Subcutaneous abdominal adipose tissue (tissue), 5 donors: ENCODE data around the gene PIGU.
"Not testable (repeated sequence)": the region's sequence is repeated elsewhere in the genome, so short reads cannot be mapped to it uniquely, and the experiment has no call there.

Source experiments
- H3K27ac ChIP-seq: one replicate; pipeline ENCODE4 v1.7.0; 2013; ENCODE audit warnings: low read depth, mild to moderate bottlenecking, inconsistent platforms, low read length, moderate library complexity
- H3K27me3 ChIP-seq, 5 donors: one replicate each; pipeline ENCODE4 v1.7.0; 2013; ENCODE audit warnings: low read length in 5 of 5, inconsistent platforms in 1 of 5; ENCODE audit not compliant: control insufficient read depth in 5 of 5, insufficient read depth in 4 of 5
- H3K36me3 ChIP-seq, 5 donors: one replicate each; pipeline ENCODE4 v1.7.0; 2013; ENCODE audit warnings: low read length in 5 of 5; ENCODE audit not compliant: control insufficient read depth in 5 of 5, insufficient read depth in 5 of 5
- H3K4me1 ChIP-seq, 5 donors: one replicate each; pipeline ENCODE4 v1.7.0; 2013; ENCODE audit warnings: low read length in 5 of 5, mild to moderate bottlenecking in 3 of 5, moderate library complexity in 1 of 5; ENCODE audit not compliant: control insufficient read depth in 5 of 5, insufficient read depth in 5 of 5
- H3K4me3 ChIP-seq, 5 donors: one replicate each; pipeline ENCODE4 v1.7.0; 2013; ENCODE audit warnings: low read length in 5 of 5, low read depth in 1 of 5
- H3K9ac ChIP-seq, 5 donors: one replicate each; pipeline ENCODE4 v1.7.0; 2013; ENCODE audit warnings: low read length in 5 of 5, mild to moderate bottlenecking in 4 of 5, moderate library complexity in 3 of 5
- H3K9me3 ChIP-seq, 5 donors: one replicate each; pipeline ENCODE4 v1.7.0; 2013; ENCODE audit warnings: low read length in 5 of 5; ENCODE audit not compliant: control insufficient read depth in 5 of 5
- donor health status: healthy.
- donor health status: healthy.
- donor health status: healthy.
- donor health status: healthy.
- donor health status: healthy.

The PIGU gene, protein sequence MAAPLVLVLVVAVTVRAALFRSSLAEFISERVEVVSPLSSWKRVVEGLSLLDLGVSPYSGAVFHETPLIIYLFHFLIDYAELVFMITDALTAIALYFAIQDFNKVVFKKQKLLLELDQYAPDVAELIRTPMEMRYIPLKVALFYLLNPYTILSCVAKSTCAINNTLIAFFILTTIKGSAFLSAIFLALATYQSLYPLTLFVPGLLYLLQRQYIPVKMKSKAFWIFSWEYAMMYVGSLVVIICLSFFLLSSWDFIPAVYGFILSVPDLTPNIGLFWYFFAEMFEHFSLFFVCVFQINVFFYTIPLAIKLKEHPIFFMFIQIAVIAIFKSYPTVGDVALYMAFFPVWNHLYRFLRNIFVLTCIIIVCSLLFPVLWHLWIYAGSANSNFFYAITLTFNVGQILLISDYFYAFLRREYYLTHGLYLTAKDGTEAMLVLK

DNA sequence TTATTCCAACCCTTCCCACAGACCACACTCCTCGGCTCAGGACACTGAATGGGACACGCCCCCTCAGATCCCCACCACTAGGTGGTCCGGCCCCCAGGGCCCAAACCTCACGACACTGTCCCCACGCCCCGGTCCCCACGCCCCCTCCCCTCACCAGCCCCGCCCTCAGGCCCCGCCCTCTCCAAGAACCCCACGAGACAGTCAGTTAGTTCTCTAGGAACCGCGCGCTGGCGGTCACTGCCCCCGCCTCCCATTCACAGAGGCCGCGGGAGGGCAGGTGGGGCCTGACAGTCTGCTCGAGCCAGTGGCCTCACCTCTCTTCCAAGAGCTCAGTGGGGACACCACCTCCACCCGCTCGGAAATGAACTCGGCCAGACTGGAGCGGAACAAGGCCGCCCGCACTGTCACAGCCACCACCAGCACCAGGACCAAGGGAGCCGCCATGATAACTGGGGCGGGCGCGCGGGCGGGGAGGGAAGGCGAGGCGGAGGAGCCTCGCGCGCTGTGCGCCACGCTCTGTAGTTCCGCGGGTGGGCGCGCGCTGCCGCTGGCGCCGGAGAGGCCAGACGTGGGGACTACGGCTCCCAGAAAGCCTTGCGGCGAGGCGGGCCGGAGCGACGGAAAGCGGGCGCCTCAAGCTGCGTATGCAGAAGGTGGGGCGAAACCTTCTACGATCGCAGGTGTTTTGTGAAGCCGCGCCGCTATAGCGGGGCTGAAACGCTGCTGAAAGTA lies at the start of gene PIGU:
Gene PIGU, minus strand, starts transcription at position 451 of the 732 bp plus-strand sequence. Its CDS starts 7 bp downstream, at position 444.
- Histone ChIP-seq H3K27me3 (no peaks in the 10 kb centered on the region), H3K4me1 (peaks cover 3 to 12% (median 11%) of the 10 kb centered on the region in 5 donors), H3K9me3 (no peaks in the 10 kb centered on the region), H3K27ac (peak within 1 kb of the TSS; percentile 72), H3K9ac (peak within 1 kb of the TSS; percentile 19 to 79 (median 70)), H3K4me3 (peak within 1 kb of the TSS; percentile 79 to 90 (median 86)), H3K36me3 (no peaks in the 10 kb centered on the region)

DNA sequence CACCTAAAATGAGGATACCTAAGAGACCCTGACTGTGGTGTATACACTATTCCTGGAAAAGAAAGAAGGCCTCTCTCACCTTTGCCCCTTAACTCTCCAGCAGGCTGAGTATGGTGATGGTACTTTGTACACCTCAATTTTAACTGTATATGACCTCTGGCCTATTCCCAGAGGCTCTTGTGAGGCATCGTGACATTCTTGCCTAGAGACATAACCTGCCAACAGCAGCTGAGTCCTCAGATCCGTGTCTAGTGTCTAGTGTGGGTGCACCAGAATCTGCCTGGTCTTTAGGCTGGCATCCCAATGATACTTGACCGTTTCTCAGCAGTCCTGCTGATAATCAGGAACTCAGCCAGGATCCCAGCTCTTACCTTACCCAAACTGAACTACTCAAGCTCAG lies 47.3 kb upstream of the PIGU start:
- no peak overlapping the region for H3K9ac ChIP-seq
- H3K4me3 ChIP-seq: no peak overlapping the region
- H3K27me3 ChIP-seq: no peaks in the 10 kb centered on the region
- H3K9me3 ChIP-seq: no peaks in the 10 kb centered on the region
- peaks cover 0 to 7% (median 0%) of the 10 kb centered on the region in 5 donors for H3K4me1 ChIP-seq
- H3K27ac ChIP-seq: no peak overlapping the region
- H3K36me3 ChIP-seq: peaks cover 20 to 68% (median 52%) of the 10 kb centered on the region in 5 donors

DNA sequence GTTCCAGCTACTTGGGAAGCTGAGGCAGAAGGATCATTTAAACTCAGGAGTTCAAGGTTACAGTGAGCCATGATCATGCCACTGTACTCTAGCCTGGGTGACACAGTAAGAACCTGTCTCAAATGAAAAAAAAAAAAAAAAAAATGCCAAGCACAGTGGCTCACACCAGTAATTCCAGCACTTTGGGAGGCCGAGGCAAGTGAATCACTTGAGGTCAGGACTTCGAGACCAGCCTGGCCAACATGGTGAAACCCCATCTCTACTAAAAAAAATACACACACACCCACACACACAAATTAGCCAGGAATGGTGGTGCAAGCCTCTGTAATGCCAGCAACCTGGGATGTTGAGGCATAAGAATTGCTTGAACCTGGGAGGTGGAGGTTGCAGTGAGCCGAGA lies 45.7 kb upstream of the PIGU start:
- H3K27ac ChIP-seq, H3K9ac ChIP-seq, H3K4me3 ChIP-seq, H3K4me1 ChIP-seq, H3K27me3 ChIP-seq, H3K9me3 ChIP-seq: not testable (repeated sequence)
- H3K36me3 ChIP-seq: peaks cover 22 to 70% (median 52%) of the 10 kb centered on the region in 5 donors

DNA sequence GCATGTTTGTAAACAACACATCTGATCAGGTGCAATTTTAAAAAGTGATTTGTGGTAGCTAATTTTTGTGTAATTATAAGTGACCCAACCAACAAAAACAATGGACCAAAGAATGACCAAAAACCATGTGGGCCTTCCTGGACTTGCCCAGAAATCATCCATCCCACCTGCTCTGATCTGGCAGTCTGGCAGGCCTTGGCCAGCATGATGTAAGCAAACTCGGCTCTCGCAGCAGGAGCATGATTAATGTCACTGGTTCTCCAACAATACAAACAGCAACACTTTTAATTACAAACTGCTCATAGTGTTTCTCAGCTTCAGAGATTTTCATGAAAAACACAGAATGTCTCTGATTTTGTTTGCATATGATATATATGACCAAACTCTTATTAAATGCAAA lies 43.4 kb upstream of the PIGU start:
- Histone ChIP-seq H3K4me1 (peaks cover 0 to 7% (median 0%) of the 10 kb centered on the region in 5 donors), H3K4me3 (no peak overlapping the region), H3K9ac (no peak overlapping the region), H3K27me3 (no peaks in the 10 kb centered on the region), H3K36me3 (peaks cover 9 to 65% (median 40%) of the 10 kb centered on the region in 5 donors), H3K27ac (no peak overlapping the region), H3K9me3 (no peaks in the 10 kb centered on the region)

GRCh38 chr20:34719242-34720017 lies 42.5 kb upstream of the PIGU start:
- peaks cover 16 to 67% (median 39%) of the 10 kb centered on the region in 5 donors for H3K36me3 ChIP-seq

GRCh38 chr20:34717230-34718095 lies 40.6 kb upstream of the PIGU start:
- Histone ChIP-seq H3K27ac (no peak overlapping the region), H3K9me3 (no peaks in the 10 kb centered on the region), H3K9ac (peak overlapping the region in 1 of 5 donors; percentile 30), H3K27me3 (no peaks in the 10 kb centered on the region), H3K4me1 (no peaks in the 10 kb centered on the region), H3K36me3 (peaks cover 11 to 68% (median 41%) of the 10 kb centered on the region in 5 donors), H3K4me3 (no peak overlapping the region)

More at GRCh38 chr20:34719242-34720017, 42.5 kb upstream of the PIGU start:
- not testable (repeated sequence) for H3K9me3 ChIP-seq, H3K4me1 ChIP-seq, H3K4me3 ChIP-seq, H3K27ac ChIP-seq, H3K27me3 ChIP-seq, H3K9ac ChIP-seq

GRCh38 chr20:34716921-34717229 lies 40.0 kb upstream of the PIGU start:
- Histone ChIP-seq H3K36me3 (peaks cover 11 to 74% (median 41%) of the 10 kb centered on the region in 5 donors), H3K27me3 (no peaks in the 10 kb centered on the region), H3K27ac (no peak overlapping the region), H3K4me1 (no peaks in the 10 kb centered on the region), H3K9me3 (no peaks in the 10 kb centered on the region), H3K9ac (no peak overlapping the region), H3K4me3 (no peak overlapping the region)

- no peaks in the 10 kb centered on the region for H3K9me3 ChIP-seq
- no peak overlapping the region for H3K9ac ChIP-seq
- no peaks in the 10 kb centered on the region for H3K27me3 ChIP-seq
- peaks cover 11 to 70% (median 33%) of the 10 kb centered on the region in 5 donors for H3K36me3 ChIP-seq
- H3K27ac ChIP-seq: no peak overlapping the region
- peaks cover 0 to 3% (median 2%) of the 10 kb centered on the region in 5 donors for H3K4me1 ChIP-seq
- H3K4me3 ChIP-seq: no peak overlapping the region
Measured at GRCh38 chr20:34715384-34715783, 38.5 kb upstream of the PIGU start.

DNA sequence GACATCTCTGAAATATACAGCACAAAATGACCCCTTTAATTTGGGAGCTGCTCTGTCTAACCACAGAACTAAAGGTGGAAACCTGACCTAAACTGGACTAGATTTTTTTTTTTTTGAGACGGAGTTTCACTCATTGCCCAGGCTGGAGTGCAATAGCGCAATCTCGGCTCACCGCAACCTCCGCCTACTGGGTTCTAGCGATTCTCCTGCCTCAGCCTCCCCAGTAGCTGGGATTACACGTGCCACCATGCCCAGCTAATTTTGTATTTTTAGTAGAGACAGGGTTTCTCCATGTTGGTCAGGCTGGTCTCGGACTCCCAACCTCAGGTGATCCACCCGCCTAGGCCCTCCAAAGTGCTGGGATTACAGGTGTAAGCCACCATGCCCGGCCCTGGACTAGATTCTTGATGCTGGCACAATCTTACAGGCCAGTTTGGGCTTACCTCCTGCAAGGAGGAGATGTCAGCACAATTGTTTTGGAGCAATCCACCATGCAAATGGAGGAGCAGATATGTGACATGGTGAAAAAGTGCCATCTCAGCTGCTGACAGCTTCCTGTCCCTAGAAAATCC lies 37.1 kb upstream of the PIGU start:
- peaks cover 0 to 15% (median 12%) of the 10 kb centered on the region in 5 donors for H3K4me1 ChIP-seq
- not testable (repeated sequence) for H3K27ac ChIP-seq, H3K27me3 ChIP-seq, H3K4me3 ChIP-seq, H3K9ac ChIP-seq, H3K9me3 ChIP-seq
- peaks cover 11 to 65% (median 29%) of the 10 kb centered on the region in 5 donors for H3K36me3 ChIP-seq
